Neuron (in vitro differentiated cells): ENCODE results near the gene CRHR1.

Experiments
- H2AFZ ChIP-seq: one replicate; pipeline ENCODE4 v1.6.1; 2013; ENCODE audit warnings: low read depth, mild to moderate bottlenecking, inconsistent platforms, low read length, moderate library complexity
- H3K27me3 ChIP-seq: one replicate; pipeline ENCODE4 v1.6.1; 2013; ENCODE audit warnings: low read length; ENCODE audit not compliant: insufficient read depth
- H3K36me3 ChIP-seq: one replicate; pipeline ENCODE4 v1.6.1; 2013; ENCODE audit warnings: low read length; ENCODE audit not compliant: insufficient read depth
- H3K4me1 ChIP-seq: one replicate; pipeline ENCODE4 v1.6.1; 2013; ENCODE audit warnings: low read length; ENCODE audit not compliant: insufficient read depth
- H3K4me3 ChIP-seq: 2 replicates; pipeline ENCODE4 v1.5.1; 2013; ENCODE audit warnings: mild to moderate bottlenecking, low read length, moderate library complexity
- H3K9me3 ChIP-seq: one replicate; pipeline ENCODE4 v1.6.1; 2013; ENCODE audit warnings: low read length

CRHR1 gene

DNA sequence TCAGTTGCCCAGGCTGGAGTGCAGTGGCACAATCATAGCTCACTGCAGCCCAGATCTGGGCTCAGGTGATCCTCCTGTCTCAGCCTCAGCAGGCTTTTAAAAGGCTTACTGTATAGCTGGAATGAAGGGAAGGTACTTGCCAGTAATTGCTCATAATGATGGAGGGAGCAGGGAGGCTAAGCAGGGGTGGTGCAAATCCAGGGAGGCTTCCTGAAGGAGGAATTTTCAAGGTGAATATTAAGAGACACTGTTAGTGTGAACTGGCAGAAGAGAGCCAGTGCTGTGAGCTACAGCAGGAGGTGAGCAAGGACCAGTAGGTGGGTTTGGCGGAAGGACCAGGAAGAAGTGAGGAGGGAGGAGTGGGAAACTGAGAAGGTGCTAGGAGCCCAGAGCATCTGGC, 24.7 kb downstream of the CRHR1 start:
- H3K9me3 ChIP-seq: no peaks in the 10 kb centered on the region
- peaks cover 2% of the 10 kb centered on the region for H3K4me1 ChIP-seq
- no peak overlapping the region for H3K4me3 ChIP-seq
- peaks cover 8% of the 10 kb centered on the region for H3K27me3 ChIP-seq
- no peak overlapping the region for H2AFZ ChIP-seq
- H3K36me3 ChIP-seq: no peaks in the 10 kb centered on the region

- H2AFZ ChIP-seq: no peak overlapping the region
- peaks cover 13% of the 10 kb centered on the region for H3K27me3 ChIP-seq
These were observed 25.4 kb downstream of the CRHR1 start for GRCh38 chr17:45809499-45809898.

DNA sequence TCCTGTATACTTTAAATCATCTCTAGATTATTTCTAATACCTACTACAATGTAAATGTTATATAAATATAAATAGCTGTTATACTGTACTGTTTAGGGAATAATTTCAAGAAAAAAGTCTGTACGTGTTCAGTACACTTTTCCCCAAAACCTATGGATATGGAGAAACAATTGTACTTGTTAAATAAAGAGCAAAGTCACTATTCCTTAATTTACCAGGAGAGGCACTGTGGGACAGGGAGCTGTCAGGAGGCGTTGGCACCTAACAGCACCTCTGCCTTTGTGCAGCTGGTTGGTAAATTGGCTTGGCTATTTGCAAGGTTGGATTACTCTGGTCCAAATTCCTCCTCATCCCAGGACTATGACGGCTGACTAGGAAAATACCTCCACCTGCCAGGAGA, 28.0 kb downstream of the CRHR1 start:
- H3K9me3 ChIP-seq: no peaks in the 10 kb centered on the region
- H3K27me3 ChIP-seq: peaks cover 11% of the 10 kb centered on the region
- no peak overlapping the region for H2AFZ ChIP-seq
- H3K36me3 ChIP-seq: no peaks in the 10 kb centered on the region
- H3K4me1 ChIP-seq: peaks cover 2% of the 10 kb centered on the region
- no peak overlapping the region for H3K4me3 ChIP-seq

More at GRCh38 chr17:45809499-45809898, 25.4 kb downstream of the CRHR1 start:
- Histone ChIP-seq H3K36me3 (no peaks in the 10 kb centered on the region), H3K4me3 (no peak overlapping the region), H3K9me3 (no peaks in the 10 kb centered on the region), H3K4me1 (peaks cover 2% of the 10 kb centered on the region)

DNA sequence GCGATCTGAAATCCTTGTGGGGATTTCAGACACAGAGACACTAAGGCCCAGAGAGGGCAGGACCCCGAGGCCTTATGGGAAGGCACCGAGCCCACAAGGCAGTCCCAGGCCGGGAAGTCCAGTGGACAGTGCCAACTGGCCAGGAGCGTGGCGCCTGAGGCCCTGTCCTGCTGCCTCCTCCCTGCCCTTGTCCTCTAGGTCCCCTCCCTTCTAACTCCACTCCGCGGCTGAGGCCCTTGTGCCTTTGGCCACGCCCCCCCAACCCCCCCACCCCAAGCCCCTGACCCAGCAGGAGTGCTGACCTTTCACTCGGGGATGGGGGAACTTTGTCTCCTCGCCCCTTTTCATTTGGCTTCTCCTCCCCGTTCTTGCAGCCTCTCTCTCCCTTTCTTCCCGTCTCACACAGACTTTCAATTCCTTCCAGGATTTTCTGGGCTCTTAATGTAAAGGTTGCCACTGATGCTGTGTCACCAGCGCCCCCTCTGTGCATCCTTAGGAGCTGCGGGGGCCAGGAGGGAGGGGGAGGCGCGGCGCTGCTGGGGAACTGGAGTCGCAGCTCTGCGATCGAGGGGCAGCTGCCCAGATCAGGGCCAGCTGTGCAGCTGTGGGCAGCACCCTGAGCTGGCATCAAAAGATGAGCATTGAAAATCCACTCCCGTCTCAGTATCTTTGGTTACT, 29.1 kb downstream of the CRHR1 start:
- peaks cover 11% of the 10 kb centered on the region for H3K27me3 ChIP-seq
- no peak overlapping the region for H2AFZ ChIP-seq
- no peaks in the 10 kb centered on the region for H3K36me3 ChIP-seq
- peaks cover 2% of the 10 kb centered on the region for H3K4me1 ChIP-seq
- H3K9me3 ChIP-seq: no peaks in the 10 kb centered on the region
- no peak overlapping the region for H3K4me3 ChIP-seq

- no peaks in the 10 kb centered on the region for H3K36me3 ChIP-seq
- H3K9me3 ChIP-seq: no peaks in the 10 kb centered on the region
- peaks cover 8% of the 10 kb centered on the region for H3K27me3 ChIP-seq
These were observed 30.8 kb downstream of the CRHR1 start for GRCh38 chr17:45814622-45815606.

GRCh38 chr17:45815752-45816151, 31.6 kb downstream of the CRHR1 start:
- Histone ChIP-seq H3K4me1 (peaks cover 2% of the 10 kb centered on the region), H3K4me3 (no peak overlapping the region), H3K36me3 (no peaks in the 10 kb centered on the region), H3K9me3 (no peaks in the 10 kb centered on the region), H3K27me3 (peaks cover 10% of the 10 kb centered on the region), H2AFZ (no peak overlapping the region)

More at GRCh38 chr17:45814622-45815606, 30.8 kb downstream of the CRHR1 start:
- Histone ChIP-seq H3K4me3 (no peak overlapping the region), H3K4me1 (peaks cover 2% of the 10 kb centered on the region), H2AFZ (no peak overlapping the region)

GRCh38 chr17:45818041-45818440, 33.9 kb downstream of the CRHR1 start:
- H3K4me1 ChIP-seq: peaks cover under 1% of the 10 kb centered on the region
- H2AFZ ChIP-seq: no peak overlapping the region
- no peaks in the 10 kb centered on the region for H3K36me3 ChIP-seq
- no peaks in the 10 kb centered on the region for H3K9me3 ChIP-seq
- peaks cover 16% of the 10 kb centered on the region for H3K27me3 ChIP-seq
- H3K4me3 ChIP-seq: no peak overlapping the region

DNA sequence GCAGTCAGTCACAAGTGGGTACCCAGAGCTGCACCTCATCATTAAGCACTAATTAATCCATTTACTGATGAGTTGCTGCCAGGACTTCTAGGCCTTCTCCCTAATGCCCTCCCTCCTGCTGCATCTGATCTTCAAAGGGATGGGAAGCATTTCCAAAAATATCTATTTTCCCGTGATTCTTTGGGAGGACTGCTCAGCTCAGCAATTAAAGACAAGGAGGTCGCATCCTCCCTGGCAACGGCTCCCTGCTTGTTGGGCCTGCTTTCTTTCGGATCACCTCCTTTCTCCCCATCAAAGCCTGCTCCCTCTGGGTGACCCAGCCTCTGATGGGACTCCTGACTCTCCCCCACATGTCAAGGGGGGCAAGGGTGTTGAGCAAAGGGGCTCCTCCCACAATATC, 34.6 kb downstream of the CRHR1 start:
- Histone ChIP-seq H3K4me3 (no peak overlapping the region), H2AFZ (no peak overlapping the region), H3K36me3 (no peaks in the 10 kb centered on the region), H3K9me3 (no peaks in the 10 kb centered on the region), H3K27me3 (peaks cover 17% of the 10 kb centered on the region), H3K4me1 (no peaks in the 10 kb centered on the region)

GRCh38 chr17:45819632-45820031, 35.5 kb downstream of the CRHR1 start:
- Histone ChIP-seq H3K9me3 (no peaks in the 10 kb centered on the region), H3K4me1 (no peaks in the 10 kb centered on the region), H3K27me3 (peaks cover 16% of the 10 kb centered on the region), H3K36me3 (no peaks in the 10 kb centered on the region), H3K4me3 (no peak overlapping the region), H2AFZ (no peak overlapping the region)

DNA sequence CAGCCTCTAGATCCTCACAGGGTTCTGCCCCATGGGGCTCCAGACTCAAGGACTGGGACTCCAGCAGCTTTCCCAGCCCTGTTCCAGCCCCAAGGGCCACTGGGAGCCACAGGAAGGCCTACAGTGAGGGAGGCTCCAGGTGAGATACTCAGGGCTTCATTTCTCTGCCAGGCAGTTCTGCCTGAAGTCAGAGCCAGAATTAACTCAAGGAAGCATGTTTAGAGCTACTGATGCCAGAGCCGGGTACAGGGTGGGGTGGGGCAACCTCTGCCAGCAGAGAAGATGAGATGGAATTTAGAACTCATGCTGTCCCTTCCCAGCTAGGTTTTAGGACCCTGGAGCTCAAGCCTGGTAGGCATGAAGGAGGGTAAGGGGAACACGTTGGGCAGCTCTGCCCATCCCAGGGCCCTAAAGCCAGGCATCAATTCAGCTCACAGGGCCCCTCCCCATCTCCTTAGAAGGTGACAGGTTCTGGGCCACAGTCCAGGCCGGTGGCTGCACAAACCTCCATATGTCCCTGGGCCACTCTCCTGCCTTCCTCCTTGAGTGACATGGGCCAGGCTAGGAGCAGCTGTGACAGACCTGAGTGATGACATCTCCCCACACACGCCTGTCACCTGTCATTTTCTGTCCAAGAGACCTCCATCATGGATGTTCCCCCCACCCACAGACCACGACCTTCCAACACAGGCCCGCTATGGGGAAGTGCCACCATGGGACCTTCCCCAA, 36.1 kb downstream of the CRHR1 start:
- no peaks in the 10 kb centered on the region for H3K4me1 ChIP-seq
- no peaks in the 10 kb centered on the region for H3K36me3 ChIP-seq
- H3K9me3 ChIP-seq: no peaks in the 10 kb centered on the region
- H3K27me3 ChIP-seq: peaks cover 14% of the 10 kb centered on the region
- H3K4me3 ChIP-seq: no peak overlapping the region
- H2AFZ ChIP-seq: no peak overlapping the region

- H3K4me3 ChIP-seq: no peak overlapping the region
- no peaks in the 10 kb centered on the region for H3K4me1 ChIP-seq
- no peaks in the 10 kb centered on the region for H3K36me3 ChIP-seq
- H3K27me3 ChIP-seq: peaks cover 22% of the 10 kb centered on the region
- no peak overlapping the region for H2AFZ ChIP-seq
- H3K9me3 ChIP-seq: no peaks in the 10 kb centered on the region
These were observed 37.0 kb downstream of the CRHR1 start for GRCh38 chr17:45821147-45821546.

- no peak overlapping the region for H3K4me3 ChIP-seq
- H3K9me3 ChIP-seq: no peaks in the 10 kb centered on the region
- H2AFZ ChIP-seq: no peak overlapping the region
These were observed 39.5 kb downstream of the CRHR1 start for GRCh38 chr17:45823598-45823997.

DNA sequence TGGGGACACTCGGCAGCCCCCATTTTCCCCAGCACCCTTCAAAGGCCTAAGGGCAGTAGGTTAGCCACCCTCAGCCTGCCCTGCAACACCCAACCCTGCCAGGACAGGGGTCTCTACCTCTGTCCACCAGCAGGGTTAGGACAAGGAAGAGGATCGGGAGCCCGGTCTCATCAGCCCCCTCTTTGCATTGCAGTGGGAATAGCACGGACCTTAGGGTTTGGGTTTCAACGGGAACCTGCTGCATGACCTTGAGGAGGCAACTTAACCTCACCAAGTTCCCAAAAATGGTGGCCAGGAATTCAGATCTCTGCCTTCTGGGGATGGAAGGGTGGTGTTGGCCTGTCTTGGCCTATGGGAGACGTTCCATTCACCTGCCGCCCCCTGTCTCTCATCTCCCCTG, 40.4 kb downstream of the CRHR1 start:
- Histone ChIP-seq H3K36me3 (no peaks in the 10 kb centered on the region), H3K9me3 (no peaks in the 10 kb centered on the region), H2AFZ (no peak overlapping the region), H3K4me3 (no peak overlapping the region), H3K27me3 (peaks cover 47% of the 10 kb centered on the region), H3K4me1 (no peaks in the 10 kb centered on the region)

More at GRCh38 chr17:45823598-45823997, 39.5 kb downstream of the CRHR1 start:
- no peaks in the 10 kb centered on the region for H3K36me3 ChIP-seq
- H3K4me1 ChIP-seq: no peaks in the 10 kb centered on the region
- H3K27me3 ChIP-seq: peaks cover 44% of the 10 kb centered on the region
